ENCODE data around the gene MPDU1. TPM values are rescaled to one million over a fixed set of nuclear protein-coding genes. Genes with fewer than 3 reads are reported as not detected.

Gene MPDU1
- total and polyA plus RNA-seq, 10 of the 15 experiments (the other 5 are each of a cell fraction or from before 2014, with no cell fraction given) = 3.6 to 138 (median 78.9) TPM

DNA sequence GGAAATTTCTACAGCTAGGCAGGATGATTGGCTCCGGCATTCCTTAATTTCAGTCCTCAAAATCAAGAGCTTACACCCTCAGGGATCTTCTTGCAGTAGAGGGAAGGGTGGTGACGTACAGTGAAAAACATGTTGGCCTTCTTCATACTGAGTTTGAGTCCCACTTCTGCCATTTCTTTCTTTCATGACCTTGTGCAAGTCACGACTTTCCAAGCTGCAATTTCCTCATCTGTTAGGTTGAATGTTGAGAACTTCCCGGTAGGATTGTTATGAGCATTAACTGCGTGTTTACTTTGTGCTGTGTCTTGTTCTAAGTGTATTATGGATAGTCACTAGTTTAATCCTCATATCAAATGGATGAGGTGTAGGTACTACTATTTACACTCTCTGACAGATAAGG, 14.1 kb upstream of the MPDU1 start:
- H3K9ac ChIP-seq (ENCODE audit: control insufficient read depth, insufficient read depth, low read length) = no peak overlapping the region
- H3K79me2 ChIP-seq (ENCODE audit: control insufficient read depth, insufficient read depth, low read length) = peaks cover 37% of the 10 kb centered on the region
- ChIA-PET POLR2A (interaction anchor here (0.5 to 1.8 kb wide), 3 partner anchors 10 to 264 kb away, joined by 4 to 5 read pairs (median 5); partner anchors contain the start of genes CD68 and MPDU1), SMC1A (ENCODE audit: uncharacterized antibody, unreplicated experiment) (interaction anchor here (1.4 kb wide), 1 partner anchor 9 kb away, joined by 4 read pairs; no protein-coding TSS in a partner anchor), CTCF (interaction anchor here (0.7 to 2.9 kb wide), 3 partner anchors 9 to 56 kb away, joined by 3 to 14 read pairs (median 4); partner anchors contain the start of gene SENP3), RAD21 (ENCODE audit: unreplicated experiment) (interaction anchor here (1.0 kb wide), 1 partner anchor 20 kb away, joined by 3 read pairs; no protein-coding TSS in a partner anchor)
- H3K4me2 ChIP-seq (ENCODE audit: control insufficient read depth, insufficient read depth) = no peak overlapping the region
- H3K4me3 ChIP-seq = no peak overlapping the region
- no peaks in the 10 kb centered on the region for H3K27me3 ChIP-seq (replicated peaks in 1 of 2; ENCODE audit: control insufficient read depth in 2 of 2, insufficient read depth in 2 of 2, low read length in 1 of 2)
- H3K27ac ChIP-seq (ENCODE audit: control insufficient read depth, insufficient read depth) = no peak overlapping the region
- no peak for DNase-seq (ENCODE audit: low read depth, low spot score)
- FAIRE-seq = no peak
- in situ Hi-C loops (cut with MboI) (loop anchor here (25.0 kb wide), 1 partner anchor 532 kb away; the partner anchor contains the start of genes SLC16A11 and SLC16A13), intact Hi-C loops (cut with micrococcal nuclease; ENCODE audit: unreplicated experiment) (no loop called here)
- peaks cover 4% of the 10 kb centered on the region for H3K4me1 ChIP-seq (ENCODE audit: control insufficient read depth, insufficient read depth, low read length)
- H2AFZ ChIP-seq (ENCODE audit: control insufficient read depth, low read depth, low read length) = no peak overlapping the region
- peaks cover 8% of the 10 kb centered on the region; the same call in 1 of the 2 replicates for H4K20me1 ChIP-seq (ENCODE audit: control insufficient read depth, insufficient read depth)
- TF ChIP-seq ZBTB4 (CRISPR knock-in tag; IDR thresholded peaks at IDR 0.05) (no peak), TCF12 (IDR thresholded peaks at IDR 0.05; ENCODE audit: low read depth, low read length) (no peak)
- no peak for ATAC-seq
- H3K36me3 ChIP-seq (ENCODE audit: control insufficient read depth in 2 of 2, insufficient read depth in 2 of 2, low read length in 1 of 2) = peaks cover 20 to 33% of the 10 kb centered on the region in 2 experiments
- 85% methylated on average over 5 of the region's 5 CpGs for WGBS (ENCODE audit: insufficient coverage, insufficient replicate concordance, low lambda C conversion rate, missing lambda C conversion rate)
- no peaks in the 10 kb centered on the region for H3K9me3 ChIP-seq (replicated peaks; ENCODE audit: control insufficient read depth, insufficient read depth, low read length)
- BruUV-seq (replicated peaks) = no TSS peak

All from GM12878 (cell line).